Measurements from ENCODE around the gene HBM.
"Not testable (repeated sequence)": the region's sequence is repeated elsewhere in the genome, so short reads cannot be mapped to it uniquely, and the experiment has no call there.

Gene HBM

GRCh38 chr16:194516-194915 is 28.7 kb downstream of the HBM start:
- H3K27me3 ChIP-seq: no peaks in the 10 kb centered on the region
- H3K36me3 ChIP-seq: peaks cover 97% of the 10 kb centered on the region

DNA sequence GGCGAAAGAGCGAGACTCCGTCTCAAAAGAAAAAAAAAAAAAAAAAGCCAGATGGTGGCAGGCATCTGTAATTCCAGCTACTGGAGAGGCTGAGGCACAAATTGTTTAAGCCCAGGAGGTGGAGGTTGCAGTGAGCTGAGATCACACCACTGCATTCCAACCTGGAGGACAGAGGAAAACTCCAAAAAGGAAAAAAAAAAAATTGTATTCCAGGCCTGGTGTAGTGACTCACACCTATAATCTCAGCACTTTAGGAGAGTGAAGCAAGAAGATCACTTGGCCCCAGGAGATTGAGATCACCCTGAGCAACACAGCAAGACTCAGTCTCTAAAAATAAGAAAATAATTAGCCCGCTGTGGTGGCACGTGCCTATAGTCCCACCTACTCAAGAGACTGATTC is 34.6 kb downstream of the HBM start:
- Histone ChIP-seq H3K9me3 (no peaks in the 10 kb centered on the region), H3K4me1 (ENCODE audit: control insufficient read depth in 1 of 2, insufficient read depth in 1 of 2, low read depth in 1 of 2, low read length in 1 of 2) (no peaks in the 10 kb centered on the region), H3K27me3 (no peaks in the 10 kb centered on the region), H3K4me3 (ENCODE audit: low read depth in 1 of 2, low read length in 1 of 2) (no peak overlapping the region), H3K36me3 (peaks cover 82% of the 10 kb centered on the region), H3K27ac (no peak overlapping the region)
- no peak for TF ChIP-seq CTCF (IDR thresholded peaks at IDR 0.05)

More at GRCh38 chr16:194516-194915, 28.7 kb downstream of the HBM start:
- H3K9me3 ChIP-seq: no peaks in the 10 kb centered on the region
- TF ChIP-seq CTCF (IDR thresholded peaks at IDR 0.05): no peak
- no peak overlapping the region for H3K27ac ChIP-seq
- H3K4me1 ChIP-seq (ENCODE audit: control insufficient read depth in 1 of 2, insufficient read depth in 1 of 2, low read depth in 1 of 2, low read length in 1 of 2): no peaks in the 10 kb centered on the region
- no peak overlapping the region for H3K4me3 ChIP-seq (ENCODE audit: low read depth in 1 of 2, low read length in 1 of 2)

DNA sequence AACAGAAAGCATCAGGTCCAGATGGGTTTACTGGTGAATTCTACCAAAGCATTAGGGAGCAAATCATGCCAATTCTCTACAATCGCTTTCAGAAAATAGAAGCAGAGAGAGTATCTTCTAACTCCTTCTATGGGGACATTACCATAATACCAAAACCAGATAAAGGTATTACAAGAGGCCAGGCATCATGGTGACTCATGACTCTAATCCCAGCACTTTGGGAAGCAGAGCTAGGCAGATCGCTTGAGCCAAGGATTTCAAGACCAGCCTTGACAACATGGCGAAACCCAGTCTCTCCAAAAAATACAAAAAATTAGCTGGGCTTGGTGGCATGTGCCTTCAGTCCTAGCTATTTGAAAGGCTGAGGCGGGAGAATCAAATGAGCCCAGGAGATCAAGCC is 37.5 kb downstream of the HBM start:
- Histone ChIP-seq H3K4me3 (ENCODE audit: low read depth in 1 of 2, low read length in 1 of 2) (no peak overlapping the region), H3K27ac (no peak overlapping the region), H3K27me3 (no peaks in the 10 kb centered on the region), H3K36me3 (peaks cover 79% of the 10 kb centered on the region), H3K9me3 (no peaks in the 10 kb centered on the region), H3K4me1 (ENCODE audit: control insufficient read depth in 1 of 2, insufficient read depth in 1 of 2, low read depth in 1 of 2, low read length in 1 of 2) (no peaks in the 10 kb centered on the region)
- no peak for TF ChIP-seq CTCF (IDR thresholded peaks at IDR 0.05)

- H3K4me1 ChIP-seq (ENCODE audit: control insufficient read depth in 1 of 2, insufficient read depth in 1 of 2, low read depth in 1 of 2, low read length in 1 of 2); H3K27ac ChIP-seq; H3K4me3 ChIP-seq (ENCODE audit: low read depth in 1 of 2, low read length in 1 of 2); H3K27me3 ChIP-seq; H3K9me3 ChIP-seq: not testable (repeated sequence)
- peaks cover 79% of the 10 kb centered on the region for H3K36me3 ChIP-seq
Observed at GRCh38 chr16:204046-204445, 38.3 kb downstream of the HBM start.

DNA sequence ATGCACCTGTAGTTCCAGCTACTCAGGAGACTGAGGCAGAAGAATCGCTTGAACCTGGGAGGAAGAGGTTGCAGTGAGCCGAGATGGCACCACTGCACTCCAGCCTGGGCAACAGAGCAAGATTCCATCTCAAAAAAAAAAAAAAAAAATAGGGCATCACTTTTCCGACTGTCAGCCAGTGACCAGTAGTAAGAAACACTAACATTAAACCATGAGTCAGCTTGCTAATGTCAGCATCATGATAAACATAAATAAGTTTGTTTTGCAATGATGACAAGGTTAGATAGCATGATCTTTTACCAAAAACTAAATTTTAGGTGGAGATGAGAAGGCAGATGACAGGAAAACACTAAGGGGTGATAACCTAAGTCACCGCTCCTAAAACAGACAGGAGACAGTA is 43.6 kb downstream of the HBM start:
- not testable (repeated sequence) for H3K4me1 ChIP-seq (ENCODE audit: control insufficient read depth in 1 of 2, insufficient read depth in 1 of 2, low read depth in 1 of 2, low read length in 1 of 2); H3K4me3 ChIP-seq (ENCODE audit: low read depth in 1 of 2, low read length in 1 of 2); H3K9me3 ChIP-seq; H3K27me3 ChIP-seq; H3K27ac ChIP-seq
- H3K36me3 ChIP-seq: peaks cover 86% of the 10 kb centered on the region

GRCh38 chr16:211631-212180 is 45.9 kb downstream of the HBM start:
- H3K27me3 ChIP-seq; H3K9me3 ChIP-seq; H3K27ac ChIP-seq; H3K4me3 ChIP-seq (ENCODE audit: low read depth in 1 of 2, low read length in 1 of 2); H3K4me1 ChIP-seq (ENCODE audit: control insufficient read depth in 1 of 2, insufficient read depth in 1 of 2, low read depth in 1 of 2, low read length in 1 of 2): not testable (repeated sequence)
- peaks cover 81% of the 10 kb centered on the region for H3K36me3 ChIP-seq

- Histone ChIP-seq H3K9me3 (no peaks in the 10 kb centered on the region), H3K4me3 (ENCODE audit: low read depth in 1 of 2, low read length in 1 of 2) (no peak overlapping the region), H3K4me1 (ENCODE audit: control insufficient read depth in 1 of 2, insufficient read depth in 1 of 2, low read depth in 1 of 2, low read length in 1 of 2) (no peaks in the 10 kb centered on the region), H3K27me3 (no peaks in the 10 kb centered on the region), H3K27ac (no peak overlapping the region), H3K36me3 (peaks cover 79% of the 10 kb centered on the region)
- TF ChIP-seq CTCF (IDR thresholded peaks at IDR 0.05): no peak
Observed at GRCh38 chr16:212999-213398, 47.2 kb downstream of the HBM start.
